ENCODE results near the gene SLC39A1.
"Not testable (repeated sequence)": the region's sequence is repeated elsewhere in the genome, so short reads cannot be mapped to it uniquely, and the experiment has no call there.

Gene SLC39A1, protein sequence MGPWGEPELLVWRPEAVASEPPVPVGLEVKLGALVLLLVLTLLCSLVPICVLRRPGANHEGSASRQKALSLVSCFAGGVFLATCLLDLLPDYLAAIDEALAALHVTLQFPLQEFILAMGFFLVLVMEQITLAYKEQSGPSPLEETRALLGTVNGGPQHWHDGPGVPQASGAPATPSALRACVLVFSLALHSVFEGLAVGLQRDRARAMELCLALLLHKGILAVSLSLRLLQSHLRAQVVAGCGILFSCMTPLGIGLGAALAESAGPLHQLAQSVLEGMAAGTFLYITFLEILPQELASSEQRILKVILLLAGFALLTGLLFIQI

DNA sequence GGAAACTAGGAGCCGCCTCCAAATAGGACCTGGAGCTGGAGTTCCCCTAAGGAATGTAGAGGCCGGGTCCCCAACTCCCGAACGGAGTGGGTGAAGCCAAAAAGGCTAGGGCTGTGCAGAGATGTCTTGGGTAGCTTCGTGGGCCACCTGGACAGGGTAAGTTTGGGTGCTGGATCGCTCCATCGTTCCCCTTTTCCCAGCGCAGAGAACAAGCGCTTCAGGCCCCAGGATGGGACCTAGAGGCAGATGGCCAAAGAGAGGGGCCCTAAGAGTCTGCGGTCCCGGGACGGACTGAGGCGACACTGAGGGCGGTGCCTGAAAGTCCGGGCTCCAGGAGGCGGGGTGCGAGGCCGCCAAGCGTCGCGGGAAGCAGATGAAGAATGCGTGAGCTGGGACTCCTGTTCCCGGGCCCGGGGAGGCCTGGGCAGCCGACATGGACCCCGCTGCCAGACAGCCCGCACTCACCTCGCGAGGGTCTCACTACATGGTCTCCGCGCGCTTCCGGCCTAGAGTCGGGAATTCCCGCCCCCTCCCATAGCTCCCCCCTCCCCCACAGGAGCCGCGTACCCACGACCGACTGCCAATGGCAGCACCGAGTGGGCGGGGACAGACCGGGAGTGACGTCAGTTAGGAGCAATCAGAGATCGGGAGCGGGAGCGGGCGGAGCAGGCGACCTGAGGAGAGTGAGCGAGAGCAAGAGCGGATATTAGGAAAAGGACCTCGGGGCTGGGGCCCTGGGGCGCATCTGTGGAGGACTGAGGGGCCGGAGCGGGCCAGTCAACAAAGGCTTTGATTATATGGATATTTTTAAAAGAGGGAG lies at the start of gene SLC39A1:
SLC39A1 (minus strand) TSS at position 508 of the 820 bp plus-strand sequence. CDS start 822 bp downstream, outside the sequence.
- peak; percentile 98 for DNase-seq (ENCODE audit: low spot score)

DNA sequence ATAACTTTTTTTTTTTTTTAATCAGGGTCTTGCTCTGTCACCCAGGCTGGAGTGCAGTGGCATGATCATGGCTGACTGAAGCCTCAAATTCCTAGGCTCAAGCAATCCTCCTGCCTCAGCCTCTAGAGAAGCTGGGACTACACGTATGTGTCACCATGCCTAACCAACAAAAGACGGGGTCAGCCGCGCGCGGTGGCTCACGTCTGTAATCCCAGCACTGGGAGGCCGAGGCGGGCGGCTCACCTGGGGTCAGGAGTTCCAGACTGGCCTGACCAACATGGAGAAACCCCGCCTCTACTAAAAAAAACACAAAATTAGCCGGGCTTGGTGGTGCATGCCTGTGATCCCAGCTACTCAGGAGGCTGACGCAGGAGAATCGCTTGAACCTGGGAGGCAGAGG lies 49.2 kb upstream of the SLC39A1 start:
- DNase-seq (ENCODE audit: low spot score) = not testable (repeated sequence)

DNA sequence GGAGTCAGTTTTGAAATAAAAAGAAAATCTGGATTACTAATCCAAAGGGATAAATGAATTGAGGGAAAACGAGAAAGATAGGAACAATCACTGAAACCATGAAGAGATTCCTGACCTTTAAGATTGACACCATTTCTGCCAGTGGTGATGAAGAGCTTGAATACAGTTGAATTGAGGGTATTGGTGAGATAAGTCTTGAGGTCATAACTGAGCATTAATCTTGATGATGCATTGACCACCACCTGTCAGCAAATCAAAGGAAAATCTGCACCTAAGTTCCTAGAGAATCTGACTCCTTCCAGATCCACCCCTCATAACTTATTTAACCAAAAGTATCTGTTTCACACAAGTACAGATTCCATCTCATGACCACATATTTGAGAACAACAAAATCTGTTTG lies 48.8 kb upstream of the SLC39A1 start:
- no peak for DNase-seq (ENCODE audit: low spot score)

DNA sequence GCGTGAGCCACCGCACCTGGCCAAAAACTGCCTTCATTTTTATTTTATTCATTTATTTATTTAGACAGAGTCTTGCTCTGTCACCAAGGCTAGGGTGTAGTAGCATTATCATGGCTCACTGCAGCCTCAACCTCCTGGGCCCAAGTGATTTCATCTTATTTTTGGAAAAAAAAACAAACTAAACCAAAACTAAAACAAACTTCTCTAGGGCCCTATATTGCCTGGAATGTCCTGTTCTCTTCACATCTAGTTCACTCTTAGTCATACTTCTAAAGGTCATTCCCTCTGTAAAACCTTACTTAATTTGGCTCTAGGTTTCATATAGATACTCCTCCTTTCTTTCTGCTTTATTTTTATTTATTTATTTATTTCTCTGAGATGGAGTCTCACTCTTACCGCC lies 42.8 kb upstream of the SLC39A1 start:
- no peak for DNase-seq (ENCODE audit: low spot score)

DNA sequence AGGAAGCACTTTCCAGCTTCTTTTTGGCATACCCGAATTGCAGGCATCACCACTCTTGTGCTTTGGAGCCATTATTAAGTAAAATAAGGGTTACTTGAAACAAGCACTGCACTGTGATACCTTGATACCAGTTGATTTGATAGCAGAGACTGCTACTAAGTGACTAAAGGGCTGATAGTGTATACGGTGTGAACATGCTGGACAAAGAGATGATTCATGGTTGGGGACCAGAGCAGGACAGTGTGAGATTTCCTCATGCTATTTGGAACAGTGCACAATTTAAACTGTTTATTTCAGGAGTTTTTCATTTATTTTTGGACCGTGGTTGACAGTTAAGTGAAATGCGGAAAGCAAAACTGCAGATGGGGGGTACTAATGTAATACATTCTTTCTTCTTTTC lies 37.1 kb upstream of the SLC39A1 start:
- no peak for DNase-seq (ENCODE audit: low spot score)

DNA sequence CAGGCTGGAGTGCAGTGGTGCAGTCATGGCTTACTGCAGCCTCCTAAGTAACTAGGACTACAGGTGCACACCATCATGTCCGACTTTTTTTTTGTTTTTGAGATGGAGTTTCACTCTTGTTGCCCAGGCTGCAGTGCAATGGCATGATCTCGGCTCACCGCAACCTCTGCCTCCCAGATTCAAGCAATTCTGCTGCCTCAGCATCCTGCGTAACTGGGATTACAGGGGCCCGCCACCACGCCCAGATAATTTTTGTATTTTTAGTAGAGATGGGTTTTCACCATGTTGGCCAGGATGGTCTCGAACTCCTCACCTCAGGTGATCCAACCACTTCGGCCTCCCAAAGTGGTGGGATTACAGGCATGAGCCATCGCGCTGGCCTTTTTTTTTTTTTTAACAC lies 33.5 kb upstream of the SLC39A1 start:
- DNase-seq (ENCODE audit: low spot score) = not testable (repeated sequence)

DNA sequence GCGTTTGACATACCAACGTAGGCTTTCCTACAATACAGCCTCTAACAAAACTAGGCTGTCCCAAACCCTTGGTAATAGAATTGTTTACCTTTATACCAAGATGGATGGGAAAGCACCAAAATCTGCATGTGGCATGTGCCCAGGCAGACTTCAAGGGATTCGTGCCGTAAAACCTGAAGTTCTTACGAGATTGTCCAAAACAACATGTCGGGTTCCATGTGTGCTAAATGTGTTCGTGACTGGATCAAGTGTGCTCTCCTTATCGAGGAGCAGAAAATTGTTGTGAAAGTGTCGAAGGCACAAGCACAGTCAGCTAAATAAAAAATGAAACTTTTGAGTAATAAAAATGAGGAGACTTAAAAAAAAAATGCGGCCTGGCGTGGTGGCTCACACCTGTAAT lies 32.3 kb upstream of the SLC39A1 start:
- DNase-seq (ENCODE audit: low spot score) = no peak

DNA sequence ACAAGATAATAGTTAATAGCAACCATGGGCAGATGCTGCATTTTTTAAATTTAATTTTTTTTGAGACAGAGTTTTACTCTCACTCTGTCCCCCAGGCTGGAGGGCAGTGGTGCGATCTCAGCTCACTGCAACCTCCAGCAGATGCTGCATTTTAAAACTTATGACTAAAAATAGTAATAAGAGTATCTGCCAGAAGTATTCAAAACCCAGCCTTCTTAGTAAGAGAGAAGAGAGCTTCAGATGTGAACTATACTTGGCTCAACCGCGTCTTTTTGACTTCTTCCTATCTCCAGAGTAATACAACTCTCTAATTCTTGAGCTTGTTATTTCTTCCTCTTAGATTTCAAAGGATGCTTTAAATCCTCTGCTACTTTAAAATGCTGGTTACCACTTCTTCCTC lies 31.9 kb upstream of the SLC39A1 start:
- no peak for DNase-seq (ENCODE audit: low spot score)

DNA sequence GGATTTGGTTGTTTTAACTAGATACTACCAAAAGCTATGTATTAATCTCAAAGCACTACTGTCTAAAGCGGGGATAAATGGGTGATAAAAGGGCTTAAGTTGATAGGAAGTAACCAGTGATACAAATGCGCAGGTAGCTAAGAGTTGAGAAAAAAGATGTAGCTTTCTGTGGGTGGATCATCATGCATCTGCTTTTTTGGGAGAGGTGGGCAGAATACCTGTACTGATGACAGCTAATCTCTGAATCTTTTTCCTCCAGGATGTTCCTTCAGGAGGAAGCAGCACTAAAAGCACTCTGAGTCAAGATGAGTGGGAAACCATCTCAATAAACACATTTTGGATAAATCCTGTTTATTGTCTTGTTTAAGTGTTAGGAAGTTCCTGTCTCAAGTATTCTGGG lies 28.5 kb upstream of the SLC39A1 start:
- no peak for DNase-seq (ENCODE audit: low spot score)

DNA sequence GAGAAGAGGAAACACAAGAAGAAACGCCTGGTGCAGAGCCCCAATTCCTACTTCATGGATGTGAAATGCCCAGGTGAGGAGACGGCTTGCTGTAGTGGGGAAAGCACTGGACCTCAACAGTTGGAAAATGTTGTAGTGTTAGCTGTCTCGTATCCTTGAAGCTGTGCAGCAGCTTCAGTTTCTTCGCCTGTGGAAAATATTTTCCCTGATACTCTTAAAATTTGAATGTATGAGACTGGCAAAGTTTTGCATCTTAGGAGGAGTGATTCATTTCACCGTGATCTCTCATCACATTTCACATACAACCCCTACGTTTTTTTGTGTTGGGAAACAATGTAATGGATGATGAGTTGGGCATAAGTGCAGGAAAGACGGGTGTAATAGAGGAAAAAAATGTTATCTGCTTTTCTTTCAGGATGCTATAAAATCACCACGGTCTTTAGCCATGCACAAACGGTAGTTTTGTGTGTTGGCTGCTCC lies 27.9 kb upstream of the SLC39A1 start:
- DNase-seq (ENCODE audit: low spot score) = no peak

DNA sequence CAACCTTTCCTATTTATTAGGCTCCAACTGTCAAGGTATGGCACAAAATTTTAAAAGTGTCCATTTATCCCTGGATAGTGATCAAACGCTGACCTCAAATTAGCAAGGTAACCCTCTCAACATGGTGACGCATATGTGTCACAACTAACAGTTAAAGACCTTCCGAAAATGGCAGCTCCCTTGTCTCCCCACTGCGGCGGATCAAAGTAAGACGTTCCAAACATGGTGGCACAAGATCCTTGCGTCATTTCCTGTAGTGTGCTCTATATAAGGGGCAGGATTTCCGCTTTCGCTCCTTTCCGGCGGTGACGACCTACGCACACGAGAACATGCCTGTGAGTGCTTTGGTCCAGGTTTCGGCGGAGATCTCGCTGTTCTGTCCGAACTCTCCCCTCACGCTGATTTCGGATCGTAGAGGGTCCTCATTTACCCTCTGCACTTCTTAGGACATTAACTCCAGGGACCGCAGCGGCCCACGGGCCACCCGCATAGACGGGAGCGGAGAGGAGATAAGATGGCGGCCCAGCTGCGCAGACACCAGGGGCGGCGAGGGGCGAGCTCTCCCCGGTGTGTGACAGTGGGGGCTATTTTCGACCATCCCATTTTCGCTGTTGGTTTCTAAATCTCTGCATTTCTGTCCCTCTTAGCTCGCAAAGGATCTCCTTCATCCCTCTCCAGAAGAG lies 27.3 kb upstream of the SLC39A1 start, which contains the start of gene RPS27:
RPS27 (plus strand) TSS at position 295 of the 683 bp plus-strand sequence; CDS start at position 330, 35 bp downstream.
- DNase-seq (ENCODE audit: low spot score) = peak; percentile 99

DNA sequence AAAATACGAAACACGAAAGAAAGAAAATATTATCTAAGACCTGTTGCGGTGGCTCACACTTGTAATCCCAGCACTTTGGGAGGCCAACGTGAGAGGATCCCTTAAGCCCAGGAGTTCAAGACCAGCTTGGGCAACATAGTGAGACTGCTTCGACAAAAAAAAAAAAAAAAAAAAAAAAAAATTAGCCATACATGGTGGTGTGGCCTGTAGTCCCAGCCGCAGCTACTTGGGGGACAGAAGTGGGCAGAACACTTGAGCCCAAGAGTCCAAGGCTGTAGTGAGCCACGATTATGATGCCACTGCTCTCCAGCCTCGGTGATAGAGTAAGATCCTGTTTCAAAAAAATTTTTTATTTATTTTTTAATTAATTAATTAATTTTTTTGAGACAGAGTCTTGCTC lies 24.3 kb upstream of the SLC39A1 start:
- DNase-seq (ENCODE audit: low spot score) = no peak

DNA sequence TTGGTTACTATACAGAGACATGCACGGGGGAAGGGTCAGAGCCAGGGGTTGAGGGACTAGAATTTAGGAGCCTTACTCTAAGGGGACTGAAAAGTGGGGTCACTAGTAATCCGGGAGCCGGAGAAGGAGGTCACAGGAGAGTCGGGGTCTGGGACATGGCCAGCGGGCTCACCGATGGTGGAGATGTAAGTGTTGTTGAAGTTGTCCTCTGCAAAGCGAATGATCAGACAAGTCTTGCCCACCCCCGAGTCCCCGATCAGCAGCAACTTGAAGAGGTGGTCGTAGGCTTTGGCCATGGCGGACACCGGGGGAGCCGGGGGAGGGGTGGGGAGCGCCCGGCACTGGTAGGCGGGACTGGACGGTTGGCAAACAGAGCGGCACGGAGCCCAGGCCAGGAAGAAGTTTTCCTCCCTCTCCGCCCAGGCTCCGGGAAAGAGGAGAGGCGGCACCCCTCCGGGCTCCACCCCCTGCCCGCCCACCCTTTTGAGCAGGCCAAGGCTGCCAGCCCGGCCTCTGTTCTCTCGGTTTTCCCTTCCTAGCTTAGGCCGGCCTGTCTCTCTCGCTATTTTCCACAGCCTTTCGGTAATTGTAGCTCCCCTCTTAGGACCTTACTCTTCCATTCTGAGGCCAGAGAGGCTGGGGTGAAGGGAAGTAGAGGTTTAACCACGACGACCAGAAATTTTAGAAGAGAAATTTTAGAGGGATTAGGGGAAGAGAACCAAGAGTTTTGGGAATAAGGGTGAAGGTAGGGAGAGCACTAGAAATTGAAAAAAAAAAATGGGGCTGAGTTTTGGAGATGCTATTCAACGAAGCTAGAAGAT lies 22.8 kb upstream of the SLC39A1 start, which contains the start of gene RAB13:
RAB13 (minus strand) TSS at position 399 of the 821 bp plus-strand sequence; CDS start at position 296, 103 bp downstream.
- DNase-seq (ENCODE audit: low spot score) = peak; percentile 53

DNA sequence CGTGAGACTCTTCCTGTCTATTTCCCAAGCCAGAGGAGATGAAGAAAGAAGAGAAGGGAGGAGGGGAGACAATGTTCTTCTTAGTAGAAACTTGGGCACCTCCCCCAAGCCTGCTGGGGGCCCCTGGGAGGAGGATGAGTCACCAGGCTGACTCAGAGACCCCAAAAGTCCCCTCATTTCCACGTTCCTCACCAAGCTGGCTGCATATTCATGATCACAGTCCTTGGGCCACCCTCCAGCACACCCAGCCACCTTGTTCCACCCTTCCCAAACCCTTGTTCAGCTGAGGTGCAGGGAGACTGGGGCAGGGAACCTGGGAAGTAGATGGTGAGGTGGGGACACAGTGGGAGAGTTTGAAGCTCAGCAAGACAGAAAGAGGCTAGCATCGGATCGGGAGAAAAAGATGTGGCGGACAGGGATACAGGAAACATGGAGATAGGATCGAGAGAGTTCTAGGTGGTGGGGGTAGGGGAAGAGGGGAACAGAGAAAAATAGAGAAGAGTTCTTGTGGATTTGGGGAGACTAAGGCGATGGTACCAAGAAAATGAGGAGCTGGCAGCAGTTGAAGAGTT lies 22.1 kb upstream of the SLC39A1 start:
- no peak for DNase-seq (ENCODE audit: low spot score)

DNA sequence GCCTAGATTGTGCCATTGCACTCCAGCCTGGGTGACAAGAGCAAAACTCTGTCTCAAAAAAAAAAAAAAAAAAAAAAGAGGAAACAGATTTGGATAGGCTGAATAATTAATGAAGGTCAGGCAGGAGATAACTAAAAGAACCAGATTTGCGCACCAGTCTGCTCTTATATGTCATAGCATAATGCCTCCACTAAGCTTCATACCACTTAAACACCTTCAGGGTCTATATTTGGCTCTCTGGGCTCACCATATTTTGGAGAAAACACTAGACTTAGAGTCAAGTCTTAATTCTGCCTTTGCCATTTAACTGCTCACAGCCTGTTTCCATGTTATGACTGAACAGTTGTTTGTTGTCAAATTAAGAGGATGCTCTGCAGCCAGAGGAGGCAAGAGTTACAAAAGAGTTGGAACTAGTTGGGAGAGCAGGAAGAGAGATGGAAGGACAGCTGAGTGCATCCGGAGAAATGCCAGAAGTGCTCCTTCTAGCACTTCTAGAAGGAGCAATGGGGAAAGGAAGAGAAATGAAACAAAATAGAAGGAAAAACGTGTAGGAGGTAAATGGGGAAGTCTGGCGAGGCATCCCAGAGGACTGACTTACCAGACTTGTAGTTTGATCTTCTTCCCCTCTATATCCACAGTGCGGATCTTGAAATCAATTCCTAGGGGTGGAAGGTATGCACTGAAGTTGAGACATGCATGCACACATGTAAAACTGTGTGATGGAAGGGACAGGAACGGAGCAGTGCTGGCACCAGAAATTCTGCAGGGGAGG lies 21.0 kb upstream of the SLC39A1 start:
- no peak for DNase-seq (ENCODE audit: low spot score)

DNA sequence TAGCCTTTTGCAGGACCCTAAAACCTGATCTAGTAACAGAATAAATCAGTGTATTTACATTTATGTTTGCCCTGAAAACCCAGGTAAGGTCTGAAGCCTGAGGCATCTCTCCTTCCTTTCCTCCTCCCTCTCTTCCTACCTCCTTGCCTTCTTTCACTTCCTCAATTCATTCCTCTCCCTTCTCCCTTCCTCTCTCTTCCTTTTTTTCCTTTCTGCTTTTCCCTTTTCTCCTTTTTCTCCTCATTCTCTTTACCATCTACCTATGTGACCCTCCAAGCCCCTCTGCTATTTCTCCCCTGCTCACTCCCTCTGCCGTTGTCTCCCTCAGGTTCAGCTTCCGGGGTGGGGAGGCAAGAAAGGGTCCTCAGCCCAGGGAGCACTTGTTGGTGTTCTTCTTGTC lies 18.4 kb upstream of the SLC39A1 start:
- not testable (repeated sequence) for DNase-seq (ENCODE audit: low spot score)

DNA sequence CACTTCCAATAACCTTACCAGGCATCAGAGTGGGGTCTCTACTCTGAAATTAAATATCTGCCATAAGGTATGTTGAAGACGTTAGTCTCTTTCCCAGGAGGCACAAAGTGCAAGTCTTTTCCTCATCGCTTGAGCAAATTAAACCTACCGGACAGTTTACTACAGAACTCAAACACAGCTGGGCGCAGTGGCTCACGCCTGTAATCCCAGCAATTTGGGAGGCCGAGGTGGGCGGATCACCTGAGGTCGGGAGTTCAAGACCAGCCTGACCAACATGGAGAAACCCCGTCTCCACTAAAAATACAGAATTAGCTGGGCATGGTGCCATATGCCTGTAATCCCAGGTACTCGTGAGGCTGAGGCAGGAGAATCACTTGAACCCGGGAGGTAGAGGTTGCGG lies 15.8 kb upstream of the SLC39A1 start:
- DNase-seq (ENCODE audit: low spot score) = not testable (repeated sequence)

DNA sequence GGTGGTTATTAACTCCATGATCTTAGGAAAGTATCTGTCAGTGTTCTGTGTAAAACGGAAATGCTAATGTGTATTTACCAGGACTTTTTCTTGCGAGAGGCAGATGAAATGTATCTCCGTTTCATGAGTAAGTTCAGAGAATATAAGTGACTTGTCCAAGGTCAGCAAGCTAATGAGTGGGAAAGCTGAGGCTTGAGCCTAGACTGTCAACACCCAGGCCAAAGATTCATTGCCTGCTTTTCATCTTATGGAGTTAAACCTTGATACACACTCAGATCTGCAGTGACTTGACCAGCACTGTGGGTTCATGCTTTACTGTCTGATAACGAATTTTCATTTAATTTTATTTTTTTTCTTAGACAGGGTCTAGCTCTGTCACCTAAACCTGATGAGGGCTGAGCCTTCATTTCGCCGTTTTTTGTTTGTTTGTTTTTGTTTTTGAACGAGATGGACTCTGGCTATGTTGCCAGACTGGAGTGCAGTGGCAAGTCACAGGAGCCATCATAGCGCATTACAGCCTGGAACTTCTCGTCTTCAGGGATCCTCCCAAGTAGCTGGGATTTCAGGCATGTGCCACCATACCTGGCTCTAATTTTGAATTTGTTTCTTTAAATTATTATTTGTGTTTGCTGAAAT lies 15.1 kb upstream of the SLC39A1 start:
- DNase-seq (ENCODE audit: low spot score) = no peak

Data from pons (tissue), 1 donor.